Uterus (tissue), 2 donors: ENCODE measurements around the gene ZNF335.

ENCODE experiments used
- CTCF ChIP-seq, 4 experiments: fragments of 200-600 bp in 2 of 4; fragments of 450-650 bp in 2 of 4; sonication (generic) in 2 of 4; IDR thresholded peaks; one replicate each; pipeline ENCODE4 v1.5.1; 2016 to 2019; ENCODE audit warnings: antibody characterized with exemption in 4 of 4, mild to moderate bottlenecking in 2 of 4, moderate library complexity in 1 of 4
- POLR2A ChIP-seq, 2 donors: fragments of 450-650 bp; IDR thresholded peaks; one replicate each; pipeline ENCODE4 v1.6.1; 2016; ENCODE audit warnings: antibody characterized with exemption in 2 of 2, mild to moderate bottlenecking in 1 of 2, moderate library complexity in 1 of 2

GRCh38 chr20:46004187-46004586, 32.2 kb upstream of the ZNF335 start:
- TF ChIP-seq POLR2A (IDR thresholded peaks at IDR 0.05) = no peak
- TF ChIP-seq CTCF (IDR thresholded peaks at IDR 0.05) = no peak
